Adipocyte (in vitro differentiated cells): ENCODE data around the gene RIBC2.
"Not testable (repeated sequence)": the region's sequence is repeated elsewhere in the genome, so short reads cannot be mapped to it uniquely, and the experiment has no call there.

Experiments
- DNase-seq: peaks from one replicate; pipeline ENCODE4 v3.0.0-alpha.2; 2015; ENCODE audit warnings: low read depth
- H3K27me3 ChIP-seq: replicated peaks from 2 replicates; pipeline ENCODE4 v1.7.0; 2013; ENCODE audit warnings: mild to moderate bottlenecking, low read length, moderate library complexity; ENCODE audit not compliant: control insufficient read depth, insufficient read depth
- H3K36me3 ChIP-seq: 2 replicates; pipeline ENCODE4 v1.7.0; 2013; ENCODE audit warnings: low read length, mild to moderate bottlenecking, moderate library complexity; ENCODE audit not compliant: control insufficient read depth, insufficient read depth, severe bottlenecking
- H3K4me1 ChIP-seq: 2 replicates; pipeline ENCODE4 v1.7.0; 2013; ENCODE audit warnings: mild to moderate bottlenecking, low read length, moderate library complexity; ENCODE audit not compliant: control insufficient read depth, insufficient read depth
- H3K4me3 ChIP-seq: 2 replicates; pipeline ENCODE4 v1.7.0; 2013; ENCODE audit warnings: mild to moderate bottlenecking, low read length, moderate library complexity
- H3K9ac ChIP-seq: 2 replicates; pipeline ENCODE4 v1.7.0; 2013; ENCODE audit warnings: mild to moderate bottlenecking, low read length, moderate library complexity
- H3K9me3 ChIP-seq: 2 replicates; pipeline ENCODE4 v1.7.0; 2013; ENCODE audit warnings: mild to moderate bottlenecking, low read length, moderate library complexity; ENCODE audit not compliant: control insufficient read depth

The RIBC2 gene

GRCh38 chr22:45413368-45414211 is at the start of gene RIBC2, which contains the start of gene SMC1B:
RIBC2 (plus strand) TSS chr22:45413693; CDS start chr22:45413887, 194 bp downstream.
SMC1B (minus strand) TSS chr22:45413599; CDS start chr22:45413567, 32 bp downstream.
- DNase-seq, result peak; percentile 73
- Histone ChIP-seq H3K9ac (peak within 1 kb of the TSS; percentile 32), H3K4me3 (peak within 1 kb of the TSS; percentile 83), H3K9me3 (no peaks in the 10 kb centered on the region), H3K36me3 (no peaks in the 10 kb centered on the region), H3K4me1 (peaks cover 5% of the 10 kb centered on the region), H3K27me3 (no peaks in the 10 kb centered on the region)

- no peaks in the 10 kb centered on the region for H3K4me1 ChIP-seq
- H3K4me3 ChIP-seq, result peak overlapping the region; percentile 27
- H3K36me3 ChIP-seq, result no peaks in the 10 kb centered on the region
- H3K9ac ChIP-seq, result no peak overlapping the region
- H3K27me3 ChIP-seq, result peaks cover 8% of the 10 kb centered on the region
- no peak for DNase-seq
- H3K9me3 ChIP-seq, result peaks cover 15% of the 10 kb centered on the region
Observed at GRCh38 chr22:45366713-45367112, 46.8 kb upstream of the RIBC2 start.

GRCh38 chr22:45373592-45373991 is 39.9 kb upstream of the RIBC2 start:
- not testable (repeated sequence) for H3K4me3 ChIP-seq, H3K9me3 ChIP-seq, H3K9ac ChIP-seq, H3K36me3 ChIP-seq, H3K4me1 ChIP-seq, H3K27me3 ChIP-seq, DNase-seq

- DNase-seq, result no peak
- H3K9ac ChIP-seq, result no peak overlapping the region
- H3K27me3 ChIP-seq, result no peaks in the 10 kb centered on the region
- no peaks in the 10 kb centered on the region for H3K36me3 ChIP-seq
- H3K9me3 ChIP-seq, result no peaks in the 10 kb centered on the region
- H3K4me3 ChIP-seq, result no peak overlapping the region
- no peaks in the 10 kb centered on the region for H3K4me1 ChIP-seq
Observed at GRCh38 chr22:45376009-45376408, 37.5 kb upstream of the RIBC2 start.

- H3K9me3 ChIP-seq, result no peaks in the 10 kb centered on the region
- H3K36me3 ChIP-seq, result no peaks in the 10 kb centered on the region
- DNase-seq, result peak; percentile 5
- no peak overlapping the region for H3K4me3 ChIP-seq
- no peak overlapping the region for H3K9ac ChIP-seq
- no peaks in the 10 kb centered on the region for H3K27me3 ChIP-seq
- no peaks in the 10 kb centered on the region for H3K4me1 ChIP-seq
Observed at GRCh38 chr22:45376703-45377102, 36.8 kb upstream of the RIBC2 start.

GRCh38 chr22:45381348-45381747 is 32.1 kb upstream of the RIBC2 start:
- H3K4me1 ChIP-seq, result no peaks in the 10 kb centered on the region
- no peaks in the 10 kb centered on the region for H3K27me3 ChIP-seq
- no peak overlapping the region for H3K4me3 ChIP-seq
- H3K36me3 ChIP-seq, result no peaks in the 10 kb centered on the region
- no peaks in the 10 kb centered on the region for H3K9me3 ChIP-seq
- no peak overlapping the region for H3K9ac ChIP-seq
- DNase-seq, result no peak

GRCh38 chr22:45389546-45389945 is 23.9 kb upstream of the RIBC2 start:
- Histone ChIP-seq H3K4me3 (no peak overlapping the region), H3K9me3 (no peaks in the 10 kb centered on the region), H3K27me3 (no peaks in the 10 kb centered on the region), H3K9ac (no peak overlapping the region), H3K36me3 (no peaks in the 10 kb centered on the region), H3K4me1 (no peaks in the 10 kb centered on the region)
- no peak for DNase-seq

- no peak for DNase-seq
- H3K27me3 ChIP-seq, result peaks cover 3% of the 10 kb centered on the region
- no peaks in the 10 kb centered on the region for H3K9me3 ChIP-seq
- no peaks in the 10 kb centered on the region for H3K4me1 ChIP-seq
- H3K4me3 ChIP-seq, result no peak overlapping the region
- H3K9ac ChIP-seq, result no peak overlapping the region
- no peaks in the 10 kb centered on the region for H3K36me3 ChIP-seq
Observed at GRCh38 chr22:45397806-45398205, 15.7 kb upstream of the RIBC2 start.

GRCh38 chr22:45398214-45398613 is 15.3 kb upstream of the RIBC2 start:
- Histone ChIP-seq H3K27me3 (peaks cover 3% of the 10 kb centered on the region), H3K4me1 (no peaks in the 10 kb centered on the region), H3K9ac (no peak overlapping the region), H3K9me3 (no peaks in the 10 kb centered on the region), H3K36me3 (no peaks in the 10 kb centered on the region), H3K4me3 (no peak overlapping the region)
- DNase-seq, result no peak

- H3K4me1 ChIP-seq, result no peaks in the 10 kb centered on the region
- DNase-seq, result no peak
- H3K4me3 ChIP-seq, result no peak overlapping the region
Observed at GRCh38 chr22:45399712-45400445, 13.6 kb upstream of the RIBC2 start.

GRCh38 chr22:45402466-45402985 is 11.0 kb upstream of the RIBC2 start:
- no peak overlapping the region for H3K9ac ChIP-seq
- no peaks in the 10 kb centered on the region for H3K36me3 ChIP-seq
- H3K9me3 ChIP-seq, result no peaks in the 10 kb centered on the region
- H3K27me3 ChIP-seq, result peaks cover 3% of the 10 kb centered on the region
- no peaks in the 10 kb centered on the region for H3K4me1 ChIP-seq
- H3K4me3 ChIP-seq, result no peak overlapping the region
- no peak for DNase-seq

More at GRCh38 chr22:45399712-45400445, 13.6 kb upstream of the RIBC2 start:
- Histone ChIP-seq H3K36me3 (no peaks in the 10 kb centered on the region), H3K9ac (no peak overlapping the region), H3K27me3 (peaks cover 3% of the 10 kb centered on the region), H3K9me3 (no peaks in the 10 kb centered on the region)
